ENCODE data around the gene DTNA. TPM values are rescaled to one million over a fixed set of nuclear protein-coding genes. Genes with fewer than 3 reads are reported as not detected.

DTNA gene
- total RNA-seq, 1 experiment from 2014 or later: not detected

DNA sequence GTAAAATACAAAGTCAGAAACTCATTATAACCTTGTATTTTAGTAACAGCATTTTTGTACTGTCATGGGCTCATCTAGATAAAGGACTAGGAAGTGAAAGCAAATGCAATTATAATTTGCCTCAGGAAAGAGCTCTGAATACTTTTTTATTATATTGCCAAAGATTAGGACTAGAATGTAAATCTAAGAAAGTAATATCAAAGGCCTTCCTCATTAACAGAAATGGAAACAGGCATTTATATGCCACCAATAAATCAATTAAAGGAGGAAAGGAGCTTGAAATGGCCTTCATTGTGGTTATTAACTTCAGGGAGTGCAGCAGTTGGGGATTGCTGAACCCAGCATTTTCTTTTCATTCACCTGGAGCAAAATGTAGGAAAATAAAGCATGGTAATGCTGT is 39.6 kb downstream of the DTNA start:
- no peak for DNase-seq
- ChIA-PET CTCF (no interaction called here), POLR2A (ENCODE audit: unreplicated experiment) (no interaction called here)
- no peaks in the 10 kb centered on the region for H4K20me1 ChIP-seq (ENCODE audit: insufficient read depth)
- H3F3A ChIP-seq (ENCODE audit: insufficient read depth, low read depth): no peaks in the 10 kb centered on the region
- TF ChIP-seq, protein P1, sequence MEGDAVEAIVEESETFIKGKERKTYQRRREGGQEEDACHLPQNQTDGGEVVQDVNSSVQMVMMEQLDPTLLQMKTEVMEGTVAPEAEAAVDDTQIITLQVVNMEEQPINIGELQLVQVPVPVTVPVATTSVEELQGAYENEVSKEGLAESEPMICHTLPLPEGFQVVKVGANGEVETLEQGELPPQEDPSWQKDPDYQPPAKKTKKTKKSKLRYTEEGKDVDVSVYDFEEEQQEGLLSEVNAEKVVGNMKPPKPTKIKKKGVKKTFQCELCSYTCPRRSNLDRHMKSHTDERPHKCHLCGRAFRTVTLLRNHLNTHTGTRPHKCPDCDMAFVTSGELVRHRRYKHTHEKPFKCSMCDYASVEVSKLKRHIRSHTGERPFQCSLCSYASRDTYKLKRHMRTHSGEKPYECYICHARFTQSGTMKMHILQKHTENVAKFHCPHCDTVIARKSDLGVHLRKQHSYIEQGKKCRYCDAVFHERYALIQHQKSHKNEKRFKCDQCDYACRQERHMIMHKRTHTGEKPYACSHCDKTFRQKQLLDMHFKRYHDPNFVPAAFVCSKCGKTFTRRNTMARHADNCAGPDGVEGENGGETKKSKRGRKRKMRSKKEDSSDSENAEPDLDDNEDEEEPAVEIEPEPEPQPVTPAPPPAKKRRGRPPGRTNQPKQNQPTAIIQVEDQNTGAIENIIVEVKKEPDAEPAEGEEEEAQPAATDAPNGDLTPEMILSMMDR (conservative IDR thresholded peaks at IDR 0.05): no peak
- no peak for TF ChIP-seq EZH2 (IDR thresholded peaks at IDR 0.05; ENCODE audit: low read depth)
- BruUV-seq (replicated peaks): no TSS peak
- no peaks in the 10 kb centered on the region for H3K79me2 ChIP-seq (ENCODE audit: low read depth)
- H3K9me3 ChIP-seq (ENCODE audit: insufficient read depth, low read depth): no peaks in the 10 kb centered on the region
- no peak overlapping the region for H3K27ac ChIP-seq
- no peaks in the 10 kb centered on the region for H3K27me3 ChIP-seq (ENCODE audit: insufficient read depth, low read depth)
- intact Hi-C loops (cut with micrococcal nuclease; ENCODE audit: unreplicated experiment): no loop called here
- H3K4me2 ChIP-seq: no peak overlapping the region
- H2AFZ ChIP-seq: no peak overlapping the region
- no peaks in the 10 kb centered on the region for H3K4me1 ChIP-seq (replicated peaks; ENCODE audit: insufficient read depth)
- no peaks in the 10 kb centered on the region for H3K36me3 ChIP-seq (ENCODE audit: low read depth)
- no peak overlapping the region for H3K4me3 ChIP-seq
- no peaks in the 10 kb centered on the region for H3K9me2 ChIP-seq (ENCODE audit: insufficient read depth)

DNA sequence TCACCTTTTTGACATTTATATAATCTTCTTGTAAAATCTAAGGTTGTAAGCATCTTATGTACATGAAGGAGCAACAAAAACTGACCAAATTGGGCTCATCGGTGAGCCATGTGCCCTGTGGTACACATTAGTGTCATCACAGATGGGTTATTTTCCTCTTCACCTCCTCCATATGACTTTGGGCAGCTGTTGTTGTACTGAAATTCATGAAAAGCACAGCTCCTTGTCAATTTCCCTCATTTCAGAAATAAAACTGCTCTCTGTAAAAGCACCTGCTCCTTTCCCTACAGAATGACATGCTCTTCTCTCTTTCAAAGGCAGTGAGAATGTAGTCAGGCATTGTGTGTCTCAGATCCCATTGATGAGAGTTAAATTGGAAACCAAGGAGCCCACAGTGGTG is 42.0 kb downstream of the DTNA start:
- Histone ChIP-seq H3K36me3 (ENCODE audit: low read depth) (no peaks in the 10 kb centered on the region), H2AFZ (no peak overlapping the region), H3F3A (ENCODE audit: insufficient read depth, low read depth) (no peaks in the 10 kb centered on the region), H4K20me1 (ENCODE audit: insufficient read depth) (no peaks in the 10 kb centered on the region), H3K4me1 (replicated peaks; ENCODE audit: insufficient read depth) (no peaks in the 10 kb centered on the region), H3K4me2 (no peak overlapping the region), H3K79me2 (ENCODE audit: low read depth) (no peaks in the 10 kb centered on the region), H3K9me3 (ENCODE audit: insufficient read depth, low read depth) (no peaks in the 10 kb centered on the region), H3K27ac (no peak overlapping the region), H3K4me3 (no peak overlapping the region), H3K27me3 (ENCODE audit: insufficient read depth, low read depth) (no peaks in the 10 kb centered on the region), H3K9me2 (ENCODE audit: insufficient read depth) (no peaks in the 10 kb centered on the region)
- TF ChIP-seq, protein P1 (conservative IDR thresholded peaks at IDR 0.05): no peak
- no peak for TF ChIP-seq EZH2 (IDR thresholded peaks at IDR 0.05; ENCODE audit: low read depth)
- DNase-seq: no peak
- no TSS peak for BruUV-seq (replicated peaks)
- POLR2A ChIA-PET (ENCODE audit: unreplicated experiment): interaction anchor here (0.7 kb wide), 1 partner anchor 81 kb away, joined by 9 read pairs; no protein-coding TSS in a partner anchor
- CTCF ChIA-PET: no interaction called here
- intact Hi-C loops (cut with micrococcal nuclease; ENCODE audit: unreplicated experiment): no loop called here

DNA sequence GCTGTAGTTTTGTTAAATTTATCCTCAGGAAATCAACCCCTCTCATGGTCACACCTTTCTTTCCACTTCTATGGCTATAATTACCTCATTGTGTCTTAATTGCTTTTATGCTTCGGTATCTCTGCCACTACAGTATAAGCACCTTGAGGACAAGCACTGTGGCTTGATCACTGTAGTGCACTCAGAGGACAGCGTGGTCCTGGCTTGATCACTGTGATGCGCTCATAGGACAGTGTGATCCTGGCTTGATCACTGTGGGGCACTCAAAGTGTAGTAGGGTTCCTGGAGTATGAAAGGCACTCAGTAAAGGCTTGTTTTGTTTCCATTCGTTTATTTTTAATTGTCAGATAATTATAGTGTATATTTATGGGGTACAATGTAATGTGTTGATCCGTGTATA is 44.2 kb downstream of the DTNA start:
- no peak overlapping the region for H3K4me2 ChIP-seq
- ChIA-PET CTCF (no interaction called here), POLR2A (ENCODE audit: unreplicated experiment) (no interaction called here)
- H3K4me3 ChIP-seq: no peak overlapping the region
- H3K9me2 ChIP-seq (ENCODE audit: insufficient read depth): no peaks in the 10 kb centered on the region
- H3K27ac ChIP-seq: no peak overlapping the region
- H3K79me2 ChIP-seq (ENCODE audit: low read depth): no peaks in the 10 kb centered on the region
- BruUV-seq (replicated peaks): no TSS peak
- H3K27me3 ChIP-seq (ENCODE audit: insufficient read depth, low read depth): no peaks in the 10 kb centered on the region
- H3F3A ChIP-seq (ENCODE audit: insufficient read depth, low read depth): no peaks in the 10 kb centered on the region
- H3K9me3 ChIP-seq (ENCODE audit: insufficient read depth, low read depth): no peaks in the 10 kb centered on the region
- intact Hi-C loops (cut with micrococcal nuclease; ENCODE audit: unreplicated experiment): no loop called here
- no peaks in the 10 kb centered on the region for H3K4me1 ChIP-seq (replicated peaks; ENCODE audit: insufficient read depth)
- no peaks in the 10 kb centered on the region for H4K20me1 ChIP-seq (ENCODE audit: insufficient read depth)
- TF ChIP-seq EZH2 (IDR thresholded peaks at IDR 0.05; ENCODE audit: low read depth): no peak
- TF ChIP-seq, protein P1 (conservative IDR thresholded peaks at IDR 0.05): no peak
- H2AFZ ChIP-seq: no peak overlapping the region
- DNase-seq: no peak
- H3K36me3 ChIP-seq (ENCODE audit: low read depth): no peaks in the 10 kb centered on the region
